MCF 10A (cell line): ENCODE measurements around the gene ABCB11. TPM values are rescaled to one million over a fixed set of nuclear protein-coding genes. Genes with fewer than 3 reads are reported as not detected.

Experiments used
- BruUV-seq: library from RNA; stranded (reverse); fragments of 400-500 nt; replicated peaks from 2 replicates; lab custom pipeline; 2021; lab: Mats Ljungman, UMichigan
- CTCF ChIA-PET: fragments of 300-600 bp; sonication (Branson Sonifier 250); formaldehyde crosslinking; extraction: SDS; loops from one replicate; lab custom pipeline; 2021; ENCODE audit warnings: antibody characterized with exemption, inconsistent platforms; lab: Yijun Ruan, JAX
- POLR2A ChIA-PET: fragments of 300-600, 350-650 bp; sonication (Branson Sonifier 250); formaldehyde crosslinking; extraction: SDS; loops from one replicate; lab custom pipeline; 2020; ENCODE audit warnings: antibody characterized with exemption, inconsistent platforms; lab: Yijun Ruan, JAX
- DNase-seq: peaks from one replicate; pipeline ENCODE4 v3.0.0-alpha.2; 2018; ENCODE audit not compliant: unreplicated experiment
- H3K27ac Mint-ChIP-seq: one replicate; pipeline ENCODE4 v1.8.0; 2022; ENCODE audit warnings: mild to moderate bottlenecking, low read depth, mixed read lengths; ENCODE audit not compliant: unreplicated experiment
- H3K27me3 Mint-ChIP-seq: one replicate; pipeline ENCODE4 v1.8.0; 2022; ENCODE audit warnings: mixed read lengths; ENCODE audit not compliant: insufficient read depth, unreplicated experiment
- H3K36me3 Mint-ChIP-seq: one replicate; pipeline ENCODE4 v1.8.0; 2022; ENCODE audit warnings: mild to moderate bottlenecking, moderate library complexity, mixed read lengths; ENCODE audit not compliant: insufficient read depth, unreplicated experiment
- H3K4me1 Mint-ChIP-seq: one replicate; pipeline ENCODE4 v1.8.0; 2022; ENCODE audit warnings: mixed read lengths; ENCODE audit not compliant: insufficient read depth, unreplicated experiment
- H3K4me3 Mint-ChIP-seq: one replicate; pipeline ENCODE4 v1.8.0; 2022; ENCODE audit warnings: mild to moderate bottlenecking, moderate library complexity, mixed read lengths; ENCODE audit not compliant: unreplicated experiment
- H3K9me3 Mint-ChIP-seq: one replicate; pipeline ENCODE4 v1.8.0; 2022; ENCODE audit warnings: mixed read lengths; ENCODE audit not compliant: unreplicated experiment
- intact Hi-C: fragments of 100-400 bp; cut with micrococcal nuclease; formaldehyde crosslinking; loops from 2 replicates; pipeline ENCODE4 v1.14.1; 2022
- total RNA-seq: library from RNA; stranded (reverse); gene quantifications from 2 replicates; pipeline ENCODE4 v1.2.3, GENCODE V29; 2022
- TF ChIP-seq, protein P1 (sequence below): fragments of 200-600 bp; IDR thresholded peaks from one replicate; pipeline ENCODE4 v1.8.0; 2022; ENCODE audit warnings: antibody characterized with exemption, mild to moderate bottlenecking; ENCODE audit not compliant: unreplicated experiment

ABCB11 gene
- total RNA-seq, 1 experiment from 2014 or later, result not detected

DNA sequence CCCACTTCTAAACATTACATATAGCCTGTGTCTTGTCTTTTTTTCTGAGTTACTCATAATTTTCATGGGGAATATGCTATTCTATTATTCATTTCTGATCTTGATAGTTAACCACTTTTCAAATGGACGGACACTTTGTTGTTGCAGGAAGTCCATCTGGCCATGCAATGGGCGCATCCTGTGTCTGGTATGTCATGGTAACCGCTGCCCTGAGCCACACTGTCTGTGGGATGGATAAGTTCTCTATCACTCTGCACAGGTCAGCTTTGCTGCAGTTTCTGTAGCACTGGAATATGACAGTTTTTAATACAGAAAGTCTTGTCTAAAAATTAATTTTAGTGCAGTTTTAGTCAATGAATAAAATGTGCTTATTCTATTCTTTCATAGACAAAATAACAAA lies 126.8 kb downstream of the ABCB11 start:
- DNase-seq, result no peak

DNA sequence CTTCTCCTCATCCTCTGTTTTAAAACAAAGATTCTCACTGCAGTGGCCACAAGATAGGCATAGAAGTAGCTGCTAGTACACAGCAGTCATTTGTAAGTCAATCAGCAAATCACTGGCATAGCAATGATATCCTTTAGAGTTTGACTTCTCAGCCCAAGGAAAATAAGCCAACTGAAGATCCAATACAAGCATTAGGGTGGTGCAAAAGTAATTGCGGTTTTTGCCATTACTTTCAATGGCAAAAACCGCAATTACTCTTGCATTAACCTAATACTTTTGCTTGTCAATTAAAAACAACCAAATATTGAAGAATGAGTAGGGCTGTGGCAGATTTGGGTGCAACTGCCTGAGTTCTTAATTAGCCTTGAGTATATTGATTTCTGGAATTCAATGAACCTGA lies 127.2 kb downstream of the ABCB11 start:
- BruUV-seq, result no TSS peak
- Mint-ChIP-seq H3K4me3 (no peak overlapping the region), H3K36me3 (no peaks in the 10 kb centered on the region), H3K27me3 (peaks cover 86% of the 10 kb centered on the region), H3K27ac (no peak overlapping the region), H3K9me3 (no peaks in the 10 kb centered on the region), H3K4me1 (no peaks in the 10 kb centered on the region)
- no peak for DNase-seq
- ChIA-PET CTCF (no interaction called here), POLR2A (no interaction called here)
- intact Hi-C loops, result no loop called here
- TF ChIP-seq, protein P1, sequence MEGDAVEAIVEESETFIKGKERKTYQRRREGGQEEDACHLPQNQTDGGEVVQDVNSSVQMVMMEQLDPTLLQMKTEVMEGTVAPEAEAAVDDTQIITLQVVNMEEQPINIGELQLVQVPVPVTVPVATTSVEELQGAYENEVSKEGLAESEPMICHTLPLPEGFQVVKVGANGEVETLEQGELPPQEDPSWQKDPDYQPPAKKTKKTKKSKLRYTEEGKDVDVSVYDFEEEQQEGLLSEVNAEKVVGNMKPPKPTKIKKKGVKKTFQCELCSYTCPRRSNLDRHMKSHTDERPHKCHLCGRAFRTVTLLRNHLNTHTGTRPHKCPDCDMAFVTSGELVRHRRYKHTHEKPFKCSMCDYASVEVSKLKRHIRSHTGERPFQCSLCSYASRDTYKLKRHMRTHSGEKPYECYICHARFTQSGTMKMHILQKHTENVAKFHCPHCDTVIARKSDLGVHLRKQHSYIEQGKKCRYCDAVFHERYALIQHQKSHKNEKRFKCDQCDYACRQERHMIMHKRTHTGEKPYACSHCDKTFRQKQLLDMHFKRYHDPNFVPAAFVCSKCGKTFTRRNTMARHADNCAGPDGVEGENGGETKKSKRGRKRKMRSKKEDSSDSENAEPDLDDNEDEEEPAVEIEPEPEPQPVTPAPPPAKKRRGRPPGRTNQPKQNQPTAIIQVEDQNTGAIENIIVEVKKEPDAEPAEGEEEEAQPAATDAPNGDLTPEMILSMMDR, result no peak

More for the DNA sequence above, 126.8 kb downstream of the ABCB11 start:
- no peak overlapping the region for H3K4me3 Mint-ChIP-seq
- H3K27me3 Mint-ChIP-seq, result peaks cover 86% of the 10 kb centered on the region
- H3K9me3 Mint-ChIP-seq, result no peaks in the 10 kb centered on the region
- intact Hi-C loops, result no loop called here
- TF ChIP-seq, protein P1, result no peak
- no TSS peak for BruUV-seq
- ChIA-PET CTCF (no interaction called here), POLR2A (no interaction called here)
- H3K36me3 Mint-ChIP-seq, result no peaks in the 10 kb centered on the region
- no peak overlapping the region for H3K27ac Mint-ChIP-seq
- H3K4me1 Mint-ChIP-seq, result no peaks in the 10 kb centered on the region

DNA sequence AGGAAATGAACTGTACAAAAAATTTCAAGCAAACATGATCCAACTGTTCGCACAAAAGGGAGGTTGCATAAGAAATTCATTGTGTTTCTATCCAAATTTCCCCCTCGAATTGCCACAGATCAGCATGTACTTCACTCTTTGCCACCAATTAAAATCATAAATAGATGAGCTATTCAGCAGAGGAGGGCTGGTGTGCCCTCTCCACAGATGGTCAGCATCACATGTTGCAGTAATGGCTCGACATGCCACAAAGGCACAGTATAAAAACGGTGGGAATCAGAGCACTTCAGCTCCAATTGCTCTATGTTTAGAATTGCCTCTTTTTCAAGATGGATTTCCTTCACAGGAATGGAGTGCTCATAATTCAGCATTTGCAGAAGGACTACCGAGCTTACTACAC lies 130.1 kb downstream of the ABCB11 start, which contains the start of gene G6PC2:
Gene G6PC2, plus strand, starts transcription at position 289 of the 400 bp plus-strand sequence. Its CDS starts 41 bp downstream, at position 330.
- no peaks in the 10 kb centered on the region for H3K36me3 Mint-ChIP-seq
- DNase-seq, result no peak
- no peaks in the 10 kb centered on the region for H3K9me3 Mint-ChIP-seq
- no TSS peak for BruUV-seq
- TF ChIP-seq, protein P1, result no peak
- H3K4me1 Mint-ChIP-seq, result no peaks in the 10 kb centered on the region
- POLR2A ChIA-PET, result no interaction called here
- CTCF ChIA-PET, result no interaction called here
- no peak within 1 kb of the TSS for H3K27ac Mint-ChIP-seq
- no peak within 1 kb of the TSS for H3K4me3 Mint-ChIP-seq
- H3K27me3 Mint-ChIP-seq, result peaks cover 64% of the 10 kb centered on the region
- intact Hi-C loops, result no loop called here

DNA sequence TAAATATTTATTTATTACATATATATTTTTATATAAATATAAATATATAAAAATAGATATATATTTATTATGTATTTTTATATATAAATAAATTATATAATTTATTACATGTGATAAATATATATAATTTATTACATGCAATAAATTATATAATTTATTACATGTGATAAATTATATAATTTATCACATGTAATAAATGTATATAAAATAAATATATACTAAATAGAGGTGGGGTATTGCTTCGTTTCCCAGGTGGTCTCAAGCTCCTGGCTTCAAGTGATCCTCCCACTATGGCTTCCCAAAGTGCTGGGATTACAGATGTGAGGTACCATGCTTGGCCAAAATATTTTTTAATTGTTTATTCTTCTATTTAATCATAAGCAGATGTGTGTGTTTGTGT lies 133.7 kb downstream of the ABCB11 start:
- POLR2A ChIA-PET, result interaction anchor here (0.6 kb wide), 1 partner anchor 708 kb away, joined by 3 read pairs; no protein-coding TSS in a partner anchor
- CTCF ChIA-PET, result no interaction called here
- Mint-ChIP-seq H3K9me3 (no peaks in the 10 kb centered on the region), H3K27me3 (peaks cover 60% of the 10 kb centered on the region), H3K4me3 (no peak overlapping the region), H3K27ac (no peak overlapping the region), H3K36me3 (no peaks in the 10 kb centered on the region), H3K4me1 (no peaks in the 10 kb centered on the region)
- intact Hi-C loops, result no loop called here
- TF ChIP-seq, protein P1, result no peak
- no TSS peak for BruUV-seq
- DNase-seq, result no peak
